Activated CD8-positive, alpha-beta memory T cell treated with anti-CD3 and anti-CD28 coated beads for 36 hours (primary cell): ENCODE data around the gene SLC38A7. TPM values are rescaled to one million over a fixed set of nuclear protein-coding genes. Genes with fewer than 3 reads are reported as not detected.
"Not testable (repeated sequence)": the region's sequence is repeated elsewhere in the genome, so short reads cannot be mapped to it uniquely, and the experiment has no call there.

ENCODE experiments used
- CTCF ChIA-PET: fragments of 350-600 bp; sonication (Branson Sonifier 250); formaldehyde crosslinking; loops from one replicate; lab custom pipeline; 2021; ENCODE audit warnings: antibody characterized with exemption; lab: Charles Lee
- POLR2A ChIA-PET: fragments of 350-600 bp; sonication (Branson Sonifier 250); formaldehyde crosslinking; loops from one replicate; lab custom pipeline; 2021; ENCODE audit warnings: antibody characterized with exemption; lab: Charles Lee
- total RNA-seq, 2 experiments: library from RNA; stranded (reverse); gene quantifications; one replicate each; pipeline ENCODE4 v1.2.3, GENCODE V29; 2021

Gene SLC38A7
- total RNA-seq, 2 experiments from 2014 or later, result 12.6 to 13.8 TPM

GRCh38 chr16:58644765-58645487, 39.6 kb downstream of the SLC38A7 start:
- ChIA-PET POLR2A (no interaction called here), CTCF (no interaction called here)

- ChIA-PET CTCF (no interaction called here), POLR2A (no interaction called here)
Observed at GRCh38 chr16:58644108-58644507, 40.5 kb downstream of the SLC38A7 start.

DNA sequence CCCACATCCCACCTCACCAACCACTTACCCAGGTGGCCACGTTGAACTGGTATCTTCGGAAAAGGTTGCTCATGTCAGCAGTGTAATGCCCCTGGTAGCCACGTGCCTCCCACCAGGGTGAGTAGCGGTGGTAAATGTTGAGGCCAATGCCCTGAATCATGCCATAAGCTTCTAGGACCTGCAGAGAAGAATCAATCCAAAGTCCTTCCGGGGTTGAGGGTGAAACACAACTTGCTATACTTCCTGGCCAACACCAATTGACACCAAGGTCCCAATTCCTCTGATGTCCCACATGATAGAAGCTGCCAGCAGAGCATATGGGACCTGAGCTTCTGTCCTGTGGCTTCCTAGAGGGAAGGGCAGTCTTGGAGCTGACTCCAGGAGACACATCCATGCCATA, 43.6 kb downstream of the SLC38A7 start:
- ChIA-PET CTCF (no interaction called here), POLR2A (no interaction called here)

- POLR2A ChIA-PET, result no interaction called here
- CTCF ChIA-PET, result interaction anchor here (0.6 kb wide), 1 partner anchor 57 kb away, joined by 3 read pairs; no protein-coding TSS in a partner anchor
Observed at GRCh38 chr16:58639836-58640235, 44.7 kb downstream of the SLC38A7 start.

DNA sequence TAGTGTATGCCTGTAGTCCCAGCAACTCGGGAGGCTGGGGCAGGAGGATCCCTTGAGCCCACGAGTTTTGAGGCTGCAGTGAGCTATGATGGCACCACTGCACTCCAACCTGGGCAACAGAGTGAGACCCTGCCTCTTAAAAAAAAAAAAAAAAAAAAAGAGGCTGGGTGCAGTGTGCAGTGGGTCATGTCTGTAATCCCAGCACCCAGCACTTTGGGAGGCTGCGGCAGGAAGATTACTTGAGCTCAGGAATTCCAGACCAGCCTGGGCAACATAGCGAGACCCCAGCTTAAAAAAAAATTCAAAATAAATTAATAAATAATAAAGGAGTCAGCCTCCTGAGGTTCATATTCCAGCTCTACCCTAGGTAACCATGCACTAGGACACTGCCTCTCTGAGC, 45.3 kb downstream of the SLC38A7 start:
- ChIA-PET POLR2A (no interaction called here), CTCF (interaction anchor here (0.6 kb wide), 1 partner anchor 58 kb away, joined by 3 read pairs; no protein-coding TSS in a partner anchor)

DNA sequence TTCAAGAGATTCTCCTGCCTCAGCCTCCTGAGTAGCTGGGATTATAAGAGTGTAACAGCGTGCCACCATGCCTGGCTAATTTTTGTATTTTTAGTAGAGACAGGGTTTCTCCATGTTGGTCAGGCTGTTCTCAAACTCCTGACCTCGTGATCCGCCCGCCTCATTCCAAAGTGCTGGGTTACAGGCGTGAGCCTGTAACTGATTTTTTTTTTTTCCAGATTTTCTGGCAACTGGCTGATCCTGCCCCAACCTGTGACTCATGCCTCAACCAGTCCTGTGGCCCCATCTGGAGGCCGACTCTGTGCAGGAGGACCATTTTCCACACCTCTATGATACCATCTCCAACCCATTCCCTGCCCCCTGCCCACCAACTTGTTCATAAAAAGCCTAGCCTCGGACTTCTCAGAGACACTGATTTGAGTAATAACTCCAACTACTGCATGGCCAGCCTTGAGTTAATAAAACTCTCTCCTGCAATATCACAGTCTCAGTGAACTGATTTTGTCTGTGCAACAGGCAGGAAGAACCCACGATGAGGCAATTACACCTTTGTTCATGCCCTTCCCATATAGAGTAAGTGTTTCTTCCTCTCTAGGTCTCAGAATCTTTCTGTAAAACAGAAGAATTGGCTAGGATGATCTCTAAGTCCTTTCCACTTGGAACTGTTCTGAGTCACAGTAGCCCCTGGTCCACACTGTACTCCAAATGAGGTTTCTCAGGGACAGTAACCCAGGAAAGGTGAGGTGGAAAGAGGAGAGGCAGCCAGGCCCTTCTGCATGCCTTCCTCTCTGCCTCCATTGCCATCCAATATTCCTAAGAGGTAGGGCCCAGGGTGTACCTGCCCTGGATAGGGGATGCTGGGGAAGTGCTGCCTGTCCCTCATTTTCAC, 46.2 kb downstream of the SLC38A7 start:
- ChIA-PET POLR2A (no interaction called here), CTCF (no interaction called here)

GRCh38 chr16:58637021-58637420, 47.5 kb downstream of the SLC38A7 start:
- POLR2A ChIA-PET, CTCF ChIA-PET: not testable (repeated sequence)

DNA sequence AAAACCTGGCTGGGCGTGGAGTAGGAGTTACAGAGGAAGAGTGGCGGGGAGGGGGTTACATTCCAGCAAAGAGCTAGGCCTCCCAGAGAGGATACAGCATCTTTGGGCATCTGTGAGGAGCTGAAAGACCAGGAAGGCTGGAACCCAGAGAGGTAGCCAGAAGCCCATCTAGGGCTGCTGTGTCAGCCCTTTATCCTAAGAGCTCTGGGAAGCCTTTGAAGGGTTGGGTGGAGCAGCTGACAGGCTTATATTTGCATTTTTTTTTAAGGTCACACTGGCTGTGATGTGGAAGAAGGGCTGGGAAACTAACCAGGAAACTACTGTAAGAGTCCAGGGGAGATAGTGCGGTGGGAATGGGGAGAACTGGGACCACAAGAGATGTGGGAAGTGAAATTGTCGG, 48.1 kb downstream of the SLC38A7 start:
- ChIA-PET POLR2A (no interaction called here), CTCF (no interaction called here)

DNA sequence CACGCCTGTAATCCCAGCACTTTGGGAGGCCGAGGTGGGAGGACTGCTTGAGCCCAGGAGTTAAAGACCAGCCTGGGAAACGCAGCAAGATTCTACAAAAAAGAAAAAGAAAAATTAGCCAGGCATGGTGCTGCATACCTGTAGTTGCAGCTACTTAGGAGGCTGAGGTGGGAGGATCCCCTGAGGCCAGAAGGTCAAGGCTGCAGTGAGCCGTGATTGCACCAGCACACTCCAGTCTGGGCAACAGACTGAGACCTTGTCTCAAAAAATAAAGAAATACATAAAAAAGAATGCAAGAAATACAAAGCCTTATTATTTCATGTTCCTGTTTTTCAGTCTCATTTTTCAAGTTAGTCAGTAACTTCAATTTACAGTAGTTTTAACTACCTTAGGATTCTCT, 49.1 kb downstream of the SLC38A7 start:
- POLR2A ChIA-PET, result no interaction called here

DNA sequence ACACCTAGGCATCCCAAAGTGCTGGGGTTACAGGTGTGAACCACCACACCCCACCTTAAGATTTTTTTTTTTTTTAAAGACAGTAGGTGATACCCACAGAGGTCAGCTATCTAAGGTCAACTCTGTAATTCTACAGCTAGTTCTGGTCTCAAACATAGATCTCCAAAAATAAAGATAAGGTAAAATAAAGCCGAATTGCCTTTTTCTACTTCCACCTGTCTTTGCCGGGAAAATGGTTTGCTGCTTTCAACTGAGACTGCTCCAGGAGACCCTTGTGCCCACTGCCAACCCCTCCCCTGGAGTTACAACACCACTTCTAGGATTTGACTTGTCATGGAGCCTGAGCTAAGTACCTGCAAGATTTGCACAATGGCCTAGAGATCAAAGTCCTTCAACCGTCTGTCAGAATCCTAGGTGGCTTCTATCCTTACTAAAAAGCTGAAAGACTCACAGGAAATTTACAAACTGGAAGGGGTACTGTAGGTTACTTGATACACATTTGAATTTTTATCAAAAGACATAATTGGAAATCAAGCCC, 50.2 kb downstream of the SLC38A7 start:
- POLR2A ChIA-PET, result no interaction called here

More for the DNA sequence above, 49.1 kb downstream of the SLC38A7 start:
- CTCF ChIA-PET, result no interaction called here

GRCh38 chr16:58629733-58630640, 54.6 kb downstream of the SLC38A7 start, which contains the start of gene CNOT1:
CNOT1 (minus strand) TSS chr16:58629826; CDS start chr16:58599337, 30,489 bp downstream.
- CTCF ChIA-PET, result interaction anchor here (1.0 kb wide), 1 partner anchor 54 kb away, joined by 4 read pairs; the partner anchor contains the start of gene SLC38A7

More for the DNA sequence above, 50.2 kb downstream of the SLC38A7 start:
- CTCF ChIA-PET, result no interaction called here

DNA sequence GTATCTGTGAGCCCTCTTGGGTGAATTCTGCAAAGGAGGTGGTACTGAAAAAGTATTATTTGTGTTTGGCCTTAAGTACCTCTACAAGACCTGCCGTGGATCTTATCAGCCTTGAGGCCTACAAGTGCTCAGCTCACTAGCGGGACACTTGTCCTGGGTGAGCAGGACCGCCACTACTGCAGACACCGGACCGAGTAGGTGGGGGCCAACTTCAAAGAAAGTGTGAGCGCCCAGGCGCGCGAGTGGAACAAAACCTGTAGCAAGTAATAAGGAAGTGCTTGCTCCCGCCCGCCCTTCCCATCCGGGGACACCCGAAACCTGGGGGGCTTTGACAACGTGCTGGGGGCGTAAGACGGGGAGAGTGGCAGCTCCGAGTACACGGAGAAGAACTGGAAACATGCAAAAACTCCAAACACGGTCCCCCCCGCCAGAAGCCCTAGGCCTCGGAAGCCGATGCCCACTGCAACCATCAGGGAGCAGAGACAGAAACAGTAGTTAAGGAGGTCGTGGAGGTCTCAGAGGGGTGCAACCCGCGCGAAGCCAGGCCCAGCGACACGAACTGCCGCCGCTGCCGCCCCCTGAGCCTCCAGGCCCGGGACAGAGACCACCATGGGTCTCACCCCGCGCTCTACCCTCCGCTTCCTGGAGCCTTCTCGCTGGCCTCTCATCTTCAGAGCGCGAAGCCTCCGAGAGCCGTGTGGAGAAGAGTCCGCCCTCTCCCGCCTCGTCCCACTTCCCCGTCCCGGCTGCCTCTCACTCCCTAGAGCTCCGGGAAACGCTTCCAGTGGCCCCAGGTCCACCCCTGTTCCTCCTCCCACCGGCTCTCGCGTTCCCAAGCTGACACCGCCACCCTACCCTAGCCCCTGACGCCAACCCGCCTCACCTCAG, 55.5 kb downstream of the SLC38A7 start:
- POLR2A ChIA-PET, result interaction anchor here (0.7 to 1.9 kb wide), 3 partner anchors 56 to 129 kb away, joined by 4 to 8 read pairs (median 4); partner anchors contain the start of gene SLC38A7
- CTCF ChIA-PET, result interaction anchor here (1.0 to 1.3 kb wide), 2 partner anchors 115 to 117 kb away, joined by 3 read pairs; no protein-coding TSS in a partner anchor

More at GRCh38 chr16:58629733-58630640, 54.6 kb downstream of the SLC38A7 start, which contains the start of gene CNOT1:
- POLR2A ChIA-PET, result interaction anchor here (0.8 to 1.9 kb wide), 2 partner anchors 55 to 113 kb away, joined by 4 to 8 read pairs; partner anchors contain the start of gene SLC38A7

DNA sequence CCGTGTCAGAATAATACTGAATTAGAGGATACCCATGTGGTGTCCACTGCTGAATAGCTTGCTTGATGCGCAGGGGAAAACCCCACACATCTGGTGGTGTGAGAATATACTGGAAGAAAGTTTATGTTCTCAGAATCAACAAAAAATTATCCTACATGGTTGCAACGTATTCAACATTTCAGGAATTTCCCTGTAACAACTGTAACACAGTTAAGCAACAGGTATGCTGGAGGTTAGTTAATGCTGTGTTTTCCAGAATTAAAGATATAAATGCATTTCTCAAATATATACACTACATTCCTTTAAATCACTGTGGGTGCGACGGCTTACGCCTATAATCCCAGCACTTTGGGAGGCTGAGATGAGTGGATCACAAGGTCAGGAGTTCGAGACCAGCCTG, 60.4 kb downstream of the SLC38A7 start:
- ChIA-PET CTCF (no interaction called here), POLR2A (interaction anchor here (0.6 kb wide), 1 partner anchor 28 kb away, joined by 9 read pairs; no protein-coding TSS in a partner anchor)

DNA sequence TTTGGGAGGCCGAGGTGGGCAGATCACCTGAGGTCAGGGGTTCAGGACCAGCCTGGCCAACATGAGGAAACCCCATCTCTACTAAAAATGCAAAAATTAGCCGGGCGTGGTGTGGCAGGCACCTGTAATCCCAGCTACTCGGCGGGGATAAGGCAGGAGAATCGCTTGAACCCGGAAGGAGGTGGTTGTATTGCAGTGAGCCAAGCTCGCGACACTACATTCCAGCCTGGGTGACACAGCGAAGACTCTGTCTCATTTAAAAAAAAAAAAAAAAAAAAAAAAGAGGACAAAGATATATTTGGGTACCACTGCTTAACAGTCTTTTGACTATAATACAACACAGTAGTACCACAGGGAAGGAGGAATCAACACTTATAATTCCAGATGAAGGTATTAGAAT, 64.2 kb downstream of the SLC38A7 start:
- ChIA-PET POLR2A (interaction anchor here (0.6 kb wide), 1 partner anchor 437 kb away, joined by 4 read pairs; no protein-coding TSS in a partner anchor), CTCF (no interaction called here)

DNA sequence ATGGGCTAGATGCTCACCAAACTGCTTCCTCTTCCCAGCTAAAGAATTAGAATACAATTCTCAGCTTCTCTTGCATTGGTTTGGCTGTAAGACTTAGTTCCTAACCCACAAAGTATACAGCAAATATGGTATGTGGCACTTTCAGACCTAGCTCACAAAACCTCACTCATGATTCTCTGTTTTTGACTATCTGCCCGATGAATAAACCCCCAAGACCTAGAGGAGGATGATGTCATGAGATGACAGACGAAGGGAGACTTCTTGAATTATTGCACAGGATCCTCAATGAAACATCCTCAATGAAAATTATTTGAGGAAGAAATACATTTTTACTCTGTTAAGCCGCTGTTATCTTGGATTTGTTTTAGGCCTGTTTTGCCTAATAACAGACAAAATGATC, 69.3 kb downstream of the SLC38A7 start:
- ChIA-PET POLR2A (interaction anchor here (0.8 kb wide), 1 partner anchor 8 kb away, joined by 4 read pairs; no protein-coding TSS in a partner anchor), CTCF (no interaction called here)
